ENCODE data around the gene EP300.
"Not testable (repeated sequence)": the region's sequence is repeated elsewhere in the genome, so short reads cannot be mapped to it uniquely, and the experiment has no call there.

The EP300 gene

GRCh38 chr22:41085842-41086241 lies 6.5 kb upstream of the EP300 start:
- DNase-seq (ENCODE audit: low read depth), result no peak

DNA sequence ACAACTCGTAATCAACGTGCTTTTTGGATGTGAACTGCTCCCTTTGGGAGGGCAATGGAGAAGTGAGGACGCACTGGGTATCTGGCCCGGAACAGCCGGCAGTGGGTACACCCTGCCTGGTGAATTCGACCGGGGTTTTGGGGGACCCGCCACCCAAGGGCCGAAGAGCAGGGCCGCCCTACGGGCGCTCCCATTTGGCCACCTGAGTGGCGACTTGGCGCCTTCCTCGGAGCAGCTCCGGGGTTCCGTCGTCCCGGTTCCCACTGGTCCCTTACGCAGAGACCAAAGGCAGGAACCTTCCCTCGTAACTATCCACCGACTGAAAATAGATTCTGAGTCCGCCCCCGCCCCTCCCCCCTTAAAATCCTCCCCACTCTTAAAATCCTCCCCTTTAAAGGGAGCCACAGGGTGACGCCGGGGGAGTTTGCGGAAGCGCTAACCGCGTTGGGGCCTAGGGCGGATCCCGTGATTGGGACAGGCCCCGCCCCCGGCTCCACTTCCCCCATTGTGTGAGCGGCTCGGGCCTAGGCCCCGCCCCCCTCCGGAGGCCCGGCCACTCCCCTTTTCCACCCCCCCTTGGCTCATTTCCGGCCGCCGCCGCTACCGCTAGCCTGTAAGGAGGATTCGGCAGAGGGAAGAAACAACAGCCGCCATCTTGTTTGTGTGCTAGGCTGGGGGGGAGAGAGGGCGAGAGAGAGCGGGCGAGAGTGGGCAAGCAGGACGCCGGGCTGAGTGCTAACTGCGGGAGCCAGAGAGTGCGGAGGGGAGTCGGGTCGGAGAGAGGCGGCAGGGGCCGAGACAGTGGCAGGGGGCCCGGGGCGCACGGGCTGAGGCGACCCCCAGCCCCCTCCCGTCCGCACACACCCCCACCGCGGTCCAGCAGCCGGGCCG lies 1.0 kb upstream of the EP300 start:
- peak; percentile 96 for DNase-seq (ENCODE audit: low read depth)

DNA sequence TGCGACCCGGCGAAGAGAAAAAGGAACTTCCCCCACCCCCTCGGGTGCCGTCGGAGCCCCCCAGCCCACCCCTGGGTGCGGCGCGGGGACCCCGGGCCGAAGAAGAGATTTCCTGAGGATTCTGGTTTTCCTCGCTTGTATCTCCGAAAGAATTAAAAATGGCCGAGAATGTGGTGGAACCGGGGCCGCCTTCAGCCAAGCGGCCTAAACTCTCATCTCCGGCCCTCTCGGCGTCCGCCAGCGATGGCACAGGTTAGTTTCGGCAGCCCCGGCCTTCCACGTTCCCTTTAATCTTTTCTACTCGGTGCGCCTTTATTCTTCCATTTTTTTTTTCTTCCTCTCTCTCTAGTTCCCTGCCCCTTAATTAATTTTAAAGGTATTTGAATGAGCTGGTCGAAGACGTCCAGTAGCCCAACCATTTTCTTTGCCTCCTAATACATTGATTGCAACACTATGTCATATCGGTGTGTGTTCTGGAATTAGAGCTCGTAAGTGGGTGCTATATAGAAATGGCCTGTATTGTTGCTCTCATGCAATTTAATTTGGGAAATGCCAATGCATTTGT lies 537 bp downstream of the EP300 start:
- no peak for DNase-seq (ENCODE audit: low read depth)

DNA sequence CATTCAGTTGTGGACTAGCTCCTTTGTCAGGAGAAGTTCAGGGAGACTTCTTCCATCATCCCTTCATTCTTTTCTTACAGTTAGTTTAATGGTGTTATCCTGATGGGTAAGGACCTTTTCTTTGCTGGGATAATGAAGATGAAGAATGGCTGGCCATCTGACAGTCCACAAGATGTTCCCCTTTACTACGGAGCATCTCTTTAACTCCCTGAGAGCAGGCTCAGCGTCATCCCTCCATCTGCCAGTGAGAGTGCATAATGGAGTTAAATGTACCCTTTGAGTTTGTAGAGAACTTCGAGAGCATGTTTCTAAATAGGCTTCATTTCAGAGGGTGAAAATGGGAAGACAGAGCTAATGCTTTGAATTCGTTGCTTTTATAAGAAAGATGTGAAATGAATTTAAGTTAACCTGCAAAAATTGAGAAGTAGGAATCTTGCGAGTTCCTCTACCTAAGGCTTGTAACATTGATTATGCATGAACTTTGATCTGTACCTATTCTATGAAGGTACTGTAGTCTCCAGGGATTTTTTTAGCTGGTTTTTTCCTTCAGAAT lies 1.7 kb downstream of the EP300 start:
- no peak for DNase-seq (ENCODE audit: low read depth)

GRCh38 chr22:41096391-41096790 lies 4.0 kb downstream of the EP300 start:
- no peak for DNase-seq (ENCODE audit: low read depth)

- DNase-seq (ENCODE audit: low read depth), result no peak
Measured at GRCh38 chr22:41096841-41097240, 4.4 kb downstream of the EP300 start.

- no peak for DNase-seq (ENCODE audit: low read depth)
Measured at GRCh38 chr22:41099036-41099435, 6.6 kb downstream of the EP300 start.

- DNase-seq (ENCODE audit: low read depth), result no peak
Measured at GRCh38 chr22:41106122-41106968, 14.0 kb downstream of the EP300 start.

GRCh38 chr22:41106969-41107325 lies 14.6 kb downstream of the EP300 start:
- DNase-seq (ENCODE audit: low read depth), result not testable (repeated sequence)

DNA sequence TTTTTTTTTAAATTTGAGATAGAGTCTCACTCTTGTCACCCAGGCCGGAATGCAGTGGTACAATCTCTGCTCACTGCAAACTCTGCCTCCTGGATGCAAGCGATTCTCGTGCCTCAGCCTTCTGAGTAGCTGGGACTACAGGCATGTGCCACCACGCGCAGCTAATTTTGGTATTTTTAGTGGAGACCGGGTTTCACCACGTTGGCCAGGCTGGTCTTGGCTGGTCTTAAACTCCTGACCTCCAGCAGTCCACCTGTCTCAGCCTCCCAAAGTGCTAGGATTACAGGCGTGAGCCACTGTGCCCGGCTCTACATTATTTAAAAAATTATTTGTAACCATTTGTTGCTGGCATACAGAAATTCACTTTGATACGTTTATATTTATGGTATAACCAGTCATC lies 18.6 kb downstream of the EP300 start:
- DNase-seq (ENCODE audit: low read depth), result no peak

- DNase-seq (ENCODE audit: low read depth), result no peak
Measured at GRCh38 chr22:41116342-41116741, 23.9 kb downstream of the EP300 start.

- DNase-seq (ENCODE audit: low read depth), result no peak
Measured at GRCh38 chr22:41117127-41117965, 25.0 kb downstream of the EP300 start.

GRCh38 chr22:41123151-41123550 lies 30.8 kb downstream of the EP300 start:
- no peak for DNase-seq (ENCODE audit: low read depth)

DNA sequence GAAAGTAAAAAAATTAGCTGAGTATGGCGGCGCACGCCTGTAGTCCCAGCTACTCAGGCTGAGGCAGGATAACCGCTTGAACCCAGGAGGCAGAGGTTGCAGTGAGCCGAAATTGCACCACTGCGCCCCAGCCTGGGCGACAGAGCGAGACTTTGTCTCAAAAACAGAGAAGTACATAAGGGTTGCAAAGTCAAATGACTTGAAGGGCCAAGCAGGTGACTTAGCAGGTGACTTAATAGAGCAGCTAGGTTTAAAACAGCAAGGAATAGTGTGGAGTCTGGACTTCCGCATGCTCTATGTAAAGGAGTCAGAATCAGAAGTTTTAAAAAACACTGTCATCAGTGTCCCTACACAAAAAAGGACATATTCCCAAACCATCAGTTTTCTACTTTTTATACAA lies 31.7 kb downstream of the EP300 start:
- DNase-seq (ENCODE audit: low read depth), result no peak

GRCh38 chr22:41127451-41127850 lies 35.1 kb downstream of the EP300 start:
- DNase-seq (ENCODE audit: low read depth), result no peak

GRCh38 chr22:41128606-41129005 lies 36.2 kb downstream of the EP300 start:
- DNase-seq (ENCODE audit: low read depth), result no peak

- DNase-seq (ENCODE audit: low read depth), result no peak
Measured at GRCh38 chr22:41132550-41132949, 40.2 kb downstream of the EP300 start.

GRCh38 chr22:41140365-41140957 lies 48.1 kb downstream of the EP300 start:
- no peak for DNase-seq (ENCODE audit: low read depth)

- not testable (repeated sequence) for DNase-seq (ENCODE audit: low read depth)
Measured at GRCh38 chr22:41145921-41146320, 53.5 kb downstream of the EP300 start.

DNA sequence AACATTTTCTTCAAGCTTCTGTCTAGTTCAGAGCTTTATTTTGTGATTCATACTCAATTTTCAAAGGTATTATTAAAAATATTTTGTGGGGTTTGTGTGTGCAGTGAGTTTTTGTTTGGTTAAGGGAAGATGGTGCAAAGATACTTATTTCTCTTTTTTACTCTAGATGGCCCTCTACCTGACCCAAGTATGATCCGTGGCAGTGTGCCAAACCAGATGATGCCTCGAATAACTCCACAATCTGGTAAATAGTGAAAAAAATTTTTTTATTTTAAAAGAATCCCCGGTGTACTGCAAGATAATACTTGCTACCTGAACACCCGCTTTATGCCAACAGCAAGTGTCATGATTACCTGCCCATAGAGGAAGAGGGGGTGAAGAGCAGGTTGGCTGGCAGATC lies 54.2 kb downstream of the EP300 start:
- no peak for DNase-seq (ENCODE audit: low read depth)

- DNase-seq (ENCODE audit: low read depth), result no peak
Measured at GRCh38 chr22:41147722-41148121, 55.3 kb downstream of the EP300 start.
